Nasal cavity respiratory epithelium epithelial cell of viscerocranial mucosa (primary cell): ENCODE measurements around the gene PARP11. TPM values are rescaled to one million over a fixed set of nuclear protein-coding genes. Genes with fewer than 3 reads are reported as not detected.

Experiments
- total RNA-seq: library from RNA; depleted of rRNA; stranded (reverse); fragments of >200 nt; gene quantifications from 2 replicates; pipeline ENCODE4 v1.2.3, GENCODE V29; 2014

Gene PARP11, protein sequence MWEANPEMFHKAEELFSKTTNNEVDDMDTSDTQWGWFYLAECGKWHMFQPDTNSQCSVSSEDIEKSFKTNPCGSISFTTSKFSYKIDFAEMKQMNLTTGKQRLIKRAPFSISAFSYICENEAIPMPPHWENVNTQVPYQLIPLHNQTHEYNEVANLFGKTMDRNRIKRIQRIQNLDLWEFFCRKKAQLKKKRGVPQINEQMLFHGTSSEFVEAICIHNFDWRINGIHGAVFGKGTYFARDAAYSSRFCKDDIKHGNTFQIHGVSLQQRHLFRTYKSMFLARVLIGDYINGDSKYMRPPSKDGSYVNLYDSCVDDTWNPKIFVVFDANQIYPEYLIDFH
- total RNA-seq = 2.7 and 7.5 TPM in 2 replicates

DNA sequence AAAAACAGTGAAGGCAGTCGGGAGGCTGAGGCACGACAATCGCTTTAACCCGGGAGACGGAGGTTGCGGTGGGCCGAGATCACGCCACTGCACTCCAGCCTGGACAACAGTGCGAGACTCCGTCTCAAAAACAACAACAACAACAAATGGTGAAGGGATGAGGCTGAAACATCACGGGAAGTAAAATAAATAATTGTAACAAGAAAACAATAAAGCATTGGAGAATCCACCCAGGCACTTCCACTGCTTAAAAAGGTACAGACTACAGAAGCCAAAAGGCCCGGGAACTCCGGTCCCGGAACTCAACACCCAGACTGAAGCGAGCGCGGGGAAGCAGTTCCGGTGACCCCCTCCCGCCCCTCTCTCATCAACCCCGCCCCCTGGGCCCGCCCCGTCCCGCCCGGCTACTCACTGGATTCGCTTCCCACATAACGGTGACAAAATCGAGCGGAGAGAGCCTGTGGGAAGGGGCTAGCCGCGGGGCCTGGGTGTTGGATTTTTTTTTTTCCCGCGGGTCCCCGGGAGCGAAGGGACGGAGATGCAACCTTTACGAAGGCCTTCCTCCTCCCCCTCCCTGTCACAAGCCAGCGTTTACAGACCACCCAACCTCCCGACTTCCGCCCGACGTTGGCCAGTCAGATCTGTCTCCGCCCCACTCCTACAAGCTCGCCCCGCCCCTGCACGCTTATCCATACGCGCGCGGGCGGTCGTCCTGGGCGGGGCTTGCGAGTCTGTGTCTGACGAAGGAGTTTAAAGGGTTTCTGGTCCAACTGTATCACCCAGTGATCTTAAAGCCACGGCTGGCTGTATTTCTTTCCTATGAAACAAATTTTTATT lies at the start of gene PARP11:
TSS of gene PARP11 (minus strand) at position 600 of the 837 bp plus-strand sequence. CDS start at position 430, 170 bp downstream.

Other genes with a start within 250 kb of the PARP11 start
- 0.34 and 5.8 TPM in 2 replicates for gene CRACR2A, start 120.3 kb downstream of the PARP11 start, total RNA-seq